GM21367 (cell line): ENCODE data around the gene SIM2.

Experiments used
- ATAC-seq: cut with Tn5 transposase; IDR thresholded peaks from one replicate; pipeline ENCODE4 v1.9.1; 2021; ENCODE audit not compliant: unreplicated experiment

Gene SIM2

GRCh38 chr21:36686955-36687354 lies 12.0 kb upstream of the SIM2 start:
- ATAC-seq: no peak

GRCh38 chr21:36688324-36688723 lies 10.6 kb upstream of the SIM2 start:
- ATAC-seq: no peak

GRCh38 chr21:36689324-36689723 lies 9.6 kb upstream of the SIM2 start:
- ATAC-seq: no peak

GRCh38 chr21:36690628-36691554 lies 8.0 kb upstream of the SIM2 start:
- no peak for ATAC-seq

GRCh38 chr21:36691555-36692041 lies 7.3 kb upstream of the SIM2 start:
- ATAC-seq: no peak

- ATAC-seq: no peak
These were observed 6.6 kb upstream of the SIM2 start for GRCh38 chr21:36692114-36692834.

- ATAC-seq: no peak
These were observed 6.0 kb upstream of the SIM2 start for GRCh38 chr21:36692835-36693488.

- ATAC-seq: no peak
These were observed 5.4 kb upstream of the SIM2 start for GRCh38 chr21:36693489-36694030.

- ATAC-seq: no peak
These were observed 4.8 kb upstream of the SIM2 start for GRCh38 chr21:36694031-36694515.

GRCh38 chr21:36694593-36695282 lies 4.2 kb upstream of the SIM2 start:
- ATAC-seq: no peak

GRCh38 chr21:36695283-36695634 lies 3.7 kb upstream of the SIM2 start:
- no peak for ATAC-seq

GRCh38 chr21:36695671-36696389 lies 3.1 kb upstream of the SIM2 start:
- no peak for ATAC-seq

- ATAC-seq: no peak
These were observed 2.4 kb upstream of the SIM2 start for GRCh38 chr21:36696390-36697059.

GRCh38 chr21:36697060-36697850 lies 1.7 kb upstream of the SIM2 start:
- ATAC-seq: no peak

GRCh38 chr21:36697851-36698384 lies 997 bp upstream of the SIM2 start:
- no peak for ATAC-seq

GRCh38 chr21:36698385-36698980 lies 432 bp upstream of the SIM2 start:
- ATAC-seq: no peak

- no peak for ATAC-seq
These were observed 805 bp downstream of the SIM2 start for GRCh38 chr21:36699546-36700294.
